Left renal pelvis (tissue), 4 donors: Measurements from ENCODE around the gene SLC22A14. TPM values are rescaled to one million over a fixed set of nuclear protein-coding genes. Genes with fewer than 3 reads are reported as not detected.
A peak's percentile ranks its signal among the peaks of the same experiment; 100 is the strongest.

Source experiments
- DNase-seq, 4 donors: peaks; one replicate each; pipeline ENCODE4 v3.0.0-alpha.2; 2013; ENCODE audit warnings: low read depth in 4 of 4, low spot score in 3 of 4
- polyA plus RNA-seq, 4 donors: library from polyadenylated mRNA; unstranded; fragments of 120-200 nt; gene quantifications; one replicate each; pipeline ENCODE4 v1.2.1, GENCODE V29; 2013; ENCODE audit not compliant: insufficient read length in 4 of 4

Gene SLC22A14
- polyA plus RNA-seq, 4 donors: 0.10 to 0.78 (median 0.44) TPM

DNA sequence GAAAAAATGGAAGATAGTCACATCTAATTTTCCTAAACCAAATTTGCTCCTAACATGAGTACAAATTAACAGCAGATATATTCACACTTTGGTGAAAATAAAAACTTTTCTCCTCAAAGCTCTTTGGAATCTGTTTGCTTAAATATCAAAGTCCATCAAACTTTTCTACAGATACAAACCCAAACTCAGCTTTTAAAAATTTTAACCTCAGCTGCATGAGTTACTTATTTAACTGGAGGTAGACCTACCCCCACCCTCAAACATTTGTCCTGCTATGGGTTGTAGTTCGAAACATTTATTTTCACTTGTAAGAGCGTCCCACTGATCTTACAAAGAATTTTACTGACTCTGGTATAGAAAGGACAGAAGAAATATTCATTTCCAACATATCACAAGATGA, 55.6 kb downstream of the SLC22A14 start:
- DNase-seq: no peak

DNA sequence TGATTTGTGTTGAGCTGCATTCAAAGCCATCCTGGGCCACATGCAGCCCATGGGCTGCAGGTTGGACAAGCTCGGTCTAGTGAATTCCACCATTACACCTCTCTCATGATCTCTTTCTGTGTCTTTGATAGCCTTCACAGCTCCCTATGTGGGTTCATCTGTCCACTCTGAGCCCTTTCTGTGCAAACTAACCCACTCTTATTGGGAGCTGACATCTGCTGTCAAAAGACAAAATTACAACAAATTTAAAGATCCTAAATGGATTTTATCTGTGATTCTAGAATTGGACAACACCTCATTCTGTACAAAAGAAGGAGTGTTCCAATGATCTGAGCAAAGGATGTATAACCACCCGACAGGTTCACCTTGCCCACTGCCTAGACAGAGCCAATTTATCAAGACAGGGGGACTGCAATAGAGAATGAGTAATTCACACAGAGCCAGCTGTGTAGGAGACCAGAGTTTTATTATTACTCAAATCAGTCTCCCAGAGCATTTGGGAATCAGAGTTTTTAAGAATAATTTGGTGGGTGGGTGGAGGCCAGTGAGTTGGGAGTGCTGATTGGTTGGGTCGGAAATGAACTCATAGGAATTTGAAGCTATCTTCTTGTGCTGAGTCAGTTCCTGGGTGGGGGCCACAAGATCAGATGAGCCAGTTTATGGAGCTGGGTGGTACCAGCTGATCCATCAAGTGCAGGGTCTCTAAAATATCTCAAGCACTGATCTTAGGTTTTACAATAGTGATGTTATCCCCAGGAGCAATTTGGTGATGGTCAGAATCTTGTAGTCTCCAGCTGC, 61.9 kb downstream of the SLC22A14 start:
- DNase-seq: no peak

DNA sequence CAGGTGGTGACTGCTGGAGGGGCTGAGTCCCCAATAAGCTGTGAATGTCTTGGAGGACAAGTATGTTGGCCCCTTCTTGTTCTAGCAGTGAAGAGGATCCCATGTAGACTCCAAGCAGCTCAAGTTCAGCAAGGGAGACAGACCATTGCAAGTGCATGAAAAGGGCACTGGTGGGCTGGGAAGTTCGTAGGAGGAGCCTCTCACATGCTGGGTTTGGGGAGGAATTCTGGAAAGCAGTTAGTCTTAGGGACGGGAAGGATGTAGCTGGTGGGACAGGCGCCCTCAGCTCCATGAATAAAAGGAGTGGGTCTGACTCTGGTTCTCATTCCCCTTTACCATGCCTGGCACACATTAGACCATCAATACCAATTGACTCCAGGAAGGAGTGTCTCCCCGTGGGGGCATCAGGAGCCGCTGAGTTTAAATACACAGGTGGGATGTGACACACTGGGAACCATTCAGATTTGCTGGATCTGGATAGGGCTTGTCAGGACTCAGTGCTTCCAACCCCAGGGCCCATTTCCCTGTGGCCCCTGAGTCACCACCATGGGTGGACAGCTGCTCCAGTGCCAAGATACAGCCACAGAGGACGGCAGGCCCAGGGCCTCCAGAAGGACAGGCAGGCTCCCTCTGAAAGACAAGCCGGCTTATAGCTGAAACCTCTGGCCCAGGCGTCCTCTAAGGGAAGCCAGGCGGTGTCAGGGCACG, 63.9 kb downstream of the SLC22A14 start:
- no peak for DNase-seq

DNA sequence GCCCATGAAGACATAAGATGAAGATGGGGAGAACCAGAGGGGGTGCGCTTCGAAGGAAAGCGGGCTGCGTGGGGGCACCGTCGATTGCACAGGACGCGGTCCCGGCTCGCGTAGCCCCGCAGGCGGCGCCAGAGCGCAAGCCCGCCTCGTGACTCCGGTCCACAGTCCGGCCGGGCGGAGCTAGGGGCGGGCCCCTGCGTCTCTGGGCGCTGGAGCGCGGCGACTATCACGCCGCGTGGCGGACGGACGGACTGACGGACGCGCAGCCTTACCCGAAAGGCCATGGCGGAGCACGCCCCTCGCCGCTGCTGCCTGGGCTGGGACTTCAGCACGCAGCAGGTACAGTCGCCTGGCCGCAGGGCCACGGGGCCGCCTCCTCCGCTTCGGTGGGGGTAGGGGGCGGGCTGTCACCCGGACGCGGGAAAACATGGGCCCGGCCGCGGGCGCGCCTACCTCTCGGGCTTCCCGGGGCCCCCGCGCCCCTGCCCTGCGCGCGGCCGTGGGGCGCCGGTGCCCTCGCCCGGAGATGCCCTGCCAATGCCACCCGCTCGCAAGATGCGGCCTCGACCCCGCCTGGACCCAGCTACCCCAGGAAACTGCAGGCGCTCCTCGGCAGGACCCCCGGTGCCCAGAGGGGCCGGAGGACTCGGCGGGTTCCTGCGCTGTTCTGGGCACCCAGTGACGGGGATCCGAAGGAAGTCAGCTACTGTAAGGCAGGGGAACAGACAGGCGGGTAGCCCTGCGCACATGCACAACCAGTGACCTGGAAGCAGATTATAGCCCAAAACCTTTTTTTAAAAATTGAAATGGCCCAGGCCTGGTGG, 64.7 kb downstream of the SLC22A14 start, which contains the start of gene XYLB:
TSS of gene XYLB (plus strand) at position 199 of the 824 bp plus-strand sequence. CDS start at position 283, 84 bp downstream.
- peak; percentile 62 to 67 (median 64) for DNase-seq

DNA sequence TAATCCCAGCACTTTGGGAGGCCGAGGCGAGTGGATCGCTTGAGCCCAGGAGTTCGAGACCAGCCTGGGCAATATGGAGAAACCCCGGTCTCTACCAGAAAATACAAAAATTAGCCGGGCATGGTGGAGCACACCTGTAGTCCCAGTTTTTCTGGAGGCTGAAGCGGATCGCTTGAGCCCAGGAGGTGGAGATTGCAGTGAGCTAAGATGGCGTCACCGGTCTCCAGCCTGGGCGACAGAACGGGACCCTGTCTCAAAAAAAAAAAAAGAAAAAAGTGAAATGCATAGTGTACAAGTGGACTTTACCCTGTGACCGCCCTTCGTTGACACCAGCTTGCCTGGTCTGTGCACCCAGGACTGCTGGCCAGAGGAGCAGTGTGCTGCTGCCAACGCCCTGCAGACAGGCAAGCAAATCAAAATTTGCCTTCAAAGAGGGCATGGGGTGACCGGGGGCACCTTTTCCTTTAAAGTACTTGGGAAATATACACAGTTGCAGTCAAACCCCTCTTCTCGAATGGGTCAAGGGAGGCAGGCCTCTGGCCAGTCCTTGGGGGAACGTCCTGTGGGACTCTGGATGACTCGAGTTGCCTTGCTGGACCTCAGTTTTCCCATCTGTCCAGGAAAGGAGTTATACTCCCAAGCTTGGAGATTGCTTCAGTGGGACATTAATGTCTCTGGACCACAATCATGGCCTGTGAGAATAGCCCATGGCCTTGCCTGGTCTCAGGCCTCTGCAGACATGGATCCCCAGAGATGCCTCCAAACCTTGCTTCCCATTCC, 65.5 kb downstream of the SLC22A14 start:
- DNase-seq: no peak

DNA sequence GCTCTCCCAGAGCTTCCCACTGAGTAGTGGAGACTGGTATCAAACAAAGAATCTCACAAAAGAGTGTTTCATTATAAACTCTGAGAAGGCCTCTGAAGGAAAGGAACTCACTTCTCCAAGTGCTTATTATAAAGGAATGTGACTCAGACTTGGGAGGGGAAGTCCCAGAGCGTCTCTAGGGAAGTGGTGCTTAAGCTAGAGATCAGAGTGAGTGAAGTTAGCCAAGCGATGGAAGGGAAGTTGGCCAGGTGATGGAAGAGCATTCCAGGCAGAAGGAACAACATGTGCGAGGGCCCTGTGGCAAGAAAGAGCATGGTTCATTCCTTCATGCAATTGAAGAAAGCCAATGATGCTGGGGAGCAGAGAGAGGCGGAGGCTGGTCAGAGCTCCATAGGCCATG, 66.8 kb downstream of the SLC22A14 start:
- no peak for DNase-seq

DNA sequence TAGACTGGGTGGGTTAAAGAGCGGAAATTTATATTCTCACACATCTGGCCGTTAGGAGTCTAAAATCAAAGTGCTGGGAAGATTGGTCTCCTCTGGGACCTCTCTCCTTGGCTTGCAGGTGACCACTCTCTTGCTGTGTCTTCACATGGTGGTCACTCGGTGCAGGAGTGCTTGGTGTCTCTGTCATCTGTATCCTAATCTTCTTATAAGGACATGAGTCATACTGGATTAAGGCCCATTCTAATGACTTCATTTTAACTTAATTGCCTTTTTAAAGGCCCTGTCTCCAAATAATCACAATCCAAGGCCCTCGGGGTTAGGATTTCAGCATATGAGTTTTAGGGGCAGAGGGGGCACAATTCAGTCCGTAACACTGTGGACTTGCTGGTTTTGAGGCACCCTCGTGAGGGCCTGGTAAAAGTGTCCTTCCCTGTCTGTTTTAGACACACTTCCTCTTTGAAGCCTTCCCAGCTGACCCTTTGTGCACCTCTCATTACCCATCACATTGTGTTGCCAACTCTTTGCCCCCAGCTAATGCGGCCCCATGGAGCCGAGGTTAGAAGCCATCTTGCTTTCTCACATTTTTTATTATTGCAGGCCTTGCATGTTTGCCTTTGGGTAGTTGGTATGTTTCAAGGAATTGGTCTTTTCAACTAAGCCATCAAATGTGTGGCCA, 67.7 kb downstream of the SLC22A14 start:
- no peak for DNase-seq

DNA sequence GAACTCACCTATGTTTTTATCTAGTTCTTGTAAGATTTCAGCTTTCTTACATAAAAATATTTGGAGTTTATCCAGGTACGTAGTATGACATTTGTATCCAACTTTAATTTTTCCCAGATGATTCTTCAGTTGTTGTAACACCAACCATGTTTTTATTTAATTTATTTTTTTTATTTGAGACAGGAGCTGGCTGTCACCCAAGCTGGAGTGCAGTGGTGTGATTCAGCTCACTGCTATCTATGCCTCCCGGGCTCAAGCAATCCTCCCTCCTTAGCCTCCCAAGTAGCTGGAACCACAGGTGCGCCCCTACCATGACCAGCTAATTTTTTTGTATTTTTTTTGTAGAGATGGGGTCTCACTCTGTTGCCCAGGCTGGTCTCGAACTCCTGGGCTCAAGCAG, 71.1 kb downstream of the SLC22A14 start:
- no peak for DNase-seq

DNA sequence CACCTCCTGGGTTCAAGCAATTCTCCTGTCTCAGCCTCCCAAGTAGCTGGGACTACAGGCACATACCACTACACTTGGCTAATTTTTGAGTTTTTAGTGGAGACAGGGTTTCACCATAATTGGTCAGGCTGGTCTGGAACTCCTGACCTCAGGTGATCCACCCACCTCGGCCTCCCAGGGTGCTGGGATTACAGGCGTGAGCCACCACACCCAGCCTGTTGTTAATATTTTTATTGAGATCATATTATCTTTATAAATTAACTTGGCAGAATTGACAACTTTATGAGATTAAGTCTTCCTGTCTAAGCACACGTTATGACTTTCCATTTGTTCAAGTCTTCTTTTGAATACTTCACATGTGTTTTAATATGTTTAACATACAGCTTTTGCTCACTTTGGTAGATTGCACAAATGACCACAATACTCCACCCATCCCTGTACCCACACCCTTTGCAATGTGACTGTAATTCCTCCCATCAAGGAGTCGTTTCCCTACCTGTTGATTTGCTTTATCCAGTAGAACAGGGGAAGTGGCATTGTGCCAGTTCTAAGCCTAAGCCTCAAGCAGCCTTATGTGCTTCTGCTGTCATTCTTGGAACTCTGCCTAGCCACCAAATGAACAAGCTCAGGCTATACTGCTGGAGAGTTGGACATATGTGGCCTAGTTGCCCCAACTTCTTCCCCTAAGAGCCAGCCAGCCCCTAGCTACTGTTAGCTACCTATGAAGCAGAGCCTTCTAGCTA, 72.7 kb downstream of the SLC22A14 start:
- no peak for DNase-seq

DNA sequence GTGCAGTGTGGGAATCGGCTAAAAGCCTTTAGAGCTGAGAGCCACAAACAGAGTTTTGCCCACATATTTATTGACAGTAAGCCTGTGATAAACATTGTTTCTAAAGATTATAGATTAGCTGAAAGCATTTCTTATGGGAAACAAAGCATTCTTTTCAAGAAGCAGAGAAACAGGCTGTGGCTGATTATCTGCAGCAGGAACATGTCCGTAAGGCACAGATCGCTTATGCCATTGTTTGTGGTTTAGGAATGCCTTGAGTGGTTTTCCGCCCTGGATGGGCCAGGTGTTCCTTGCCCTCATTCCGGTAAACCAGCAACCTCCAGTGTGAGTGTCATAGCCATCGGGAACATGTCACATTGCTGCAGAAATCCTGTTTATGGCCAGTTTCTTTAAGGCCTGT, 76.9 kb downstream of the SLC22A14 start:
- no peak for DNase-seq

DNA sequence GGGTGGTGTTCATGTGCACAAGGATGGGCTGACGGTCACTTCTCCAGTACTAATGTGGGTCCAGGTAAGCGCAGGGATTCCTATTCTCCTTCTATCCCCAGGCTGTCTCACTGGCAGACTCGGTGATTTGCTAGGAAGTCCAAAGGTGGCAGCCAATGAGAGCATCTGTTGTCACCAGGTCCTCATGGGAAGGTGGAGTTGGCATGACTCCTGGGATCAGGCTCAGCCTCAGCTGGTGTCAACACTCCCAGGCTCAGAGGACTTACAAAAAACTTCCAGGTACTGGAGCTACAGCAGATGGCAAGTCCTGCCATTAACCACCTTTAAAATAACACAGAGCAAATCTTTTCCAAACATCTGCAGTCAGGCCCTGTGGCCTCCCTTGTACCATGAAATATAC, 78.3 kb downstream of the SLC22A14 start:
- no peak for DNase-seq

DNA sequence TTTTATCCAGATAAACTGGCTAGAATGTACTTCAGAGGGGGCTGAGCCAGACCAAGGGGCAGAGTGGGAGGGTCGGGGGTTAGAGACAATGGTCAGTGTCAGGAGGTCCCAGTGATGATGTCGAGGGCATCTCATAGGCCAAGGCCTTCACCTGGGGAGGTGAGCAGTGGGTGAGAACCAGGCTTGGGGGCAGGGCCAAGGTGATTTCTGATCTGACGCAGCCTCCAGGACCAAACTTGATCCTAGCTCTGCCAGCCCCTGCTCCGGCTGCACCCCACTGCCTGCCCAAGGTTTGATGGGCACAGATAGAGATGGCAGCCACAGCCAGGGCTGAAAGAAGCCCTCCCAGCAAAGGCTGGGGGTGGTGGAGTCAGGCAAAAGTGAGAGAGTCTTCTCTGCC, 79.4 kb downstream of the SLC22A14 start:
- no peak for DNase-seq

DNA sequence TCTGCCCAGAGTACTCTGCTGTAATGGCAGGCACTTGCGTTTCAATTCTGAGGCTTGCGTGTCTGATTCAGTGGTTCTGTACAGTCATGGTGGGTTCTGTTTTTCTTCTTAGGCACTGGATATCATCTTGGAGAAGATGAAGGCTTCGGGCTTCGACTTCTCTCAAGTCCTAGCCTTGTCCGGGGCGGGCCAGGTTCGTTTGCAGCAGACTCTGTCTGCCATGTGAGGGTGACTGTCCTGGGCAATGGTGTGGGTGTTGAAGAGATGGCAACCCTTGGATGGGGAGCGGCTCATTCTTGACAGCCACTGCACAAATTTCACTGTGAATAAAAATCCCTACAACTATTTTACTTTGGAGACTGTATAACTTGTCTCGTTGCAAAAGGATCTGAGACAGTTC, 80.7 kb downstream of the SLC22A14 start:
- DNase-seq: no peak

DNA sequence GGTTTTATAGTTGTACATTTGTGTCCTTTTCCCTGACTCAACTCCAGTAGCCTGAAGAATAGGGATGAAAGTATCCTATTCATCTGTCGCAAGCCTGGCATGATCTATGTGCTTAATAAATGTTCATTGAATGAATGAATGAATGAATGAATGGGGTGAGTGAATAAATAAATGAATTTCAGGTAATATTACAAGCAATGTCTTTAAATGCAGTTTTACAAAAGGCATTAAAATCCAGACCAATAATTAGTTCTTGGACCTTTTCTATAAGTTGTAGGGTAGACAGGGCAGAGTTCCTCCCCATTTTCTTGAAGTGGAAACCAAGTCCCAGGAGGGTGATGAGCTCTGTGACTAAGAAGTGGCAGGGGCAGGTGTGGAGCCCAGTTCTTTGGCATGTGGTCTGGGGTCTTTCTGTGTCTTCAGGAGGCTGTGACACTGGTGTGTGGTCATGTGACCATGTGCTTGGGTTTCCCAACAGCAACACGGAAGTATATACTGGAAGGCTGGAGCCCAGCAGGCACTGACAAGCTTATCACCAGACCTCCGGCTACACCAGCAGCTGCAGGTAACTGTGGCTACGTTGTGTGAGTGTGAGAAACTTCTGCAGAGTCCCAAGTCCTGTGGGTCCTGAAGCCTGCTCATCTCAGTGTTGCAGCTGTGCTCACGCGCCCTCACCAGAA, 82.8 kb downstream of the SLC22A14 start:
- DNase-seq: no peak

DNA sequence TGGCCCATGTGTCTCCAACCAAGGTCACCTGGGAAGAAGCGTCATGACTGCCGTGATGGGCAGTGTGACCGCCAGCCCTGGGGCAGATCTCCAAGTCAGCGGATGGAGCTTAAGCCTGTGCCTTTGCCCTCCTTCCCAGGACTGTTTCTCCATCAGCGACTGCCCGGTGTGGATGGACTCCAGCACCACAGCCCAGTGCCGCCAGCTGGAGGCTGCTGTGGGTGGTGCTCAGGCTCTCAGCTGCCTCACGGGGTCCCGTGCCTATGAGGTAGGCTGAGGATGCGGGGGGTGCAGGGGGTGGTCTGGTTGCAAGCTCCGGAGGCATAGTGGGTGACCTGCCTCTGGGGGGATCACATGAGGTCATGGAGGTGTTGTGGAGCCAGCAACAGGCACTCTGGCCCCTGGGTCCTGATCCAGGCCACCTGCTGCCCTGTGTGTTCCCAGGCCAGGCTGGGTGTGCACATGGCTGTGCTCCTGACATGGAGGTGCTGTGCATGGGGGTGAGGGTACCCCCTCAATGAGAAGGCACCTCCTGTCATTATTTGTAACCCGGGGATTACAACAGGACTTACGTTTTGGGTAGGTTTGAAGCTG, 83.5 kb downstream of the SLC22A14 start:
- no peak for DNase-seq

DNA sequence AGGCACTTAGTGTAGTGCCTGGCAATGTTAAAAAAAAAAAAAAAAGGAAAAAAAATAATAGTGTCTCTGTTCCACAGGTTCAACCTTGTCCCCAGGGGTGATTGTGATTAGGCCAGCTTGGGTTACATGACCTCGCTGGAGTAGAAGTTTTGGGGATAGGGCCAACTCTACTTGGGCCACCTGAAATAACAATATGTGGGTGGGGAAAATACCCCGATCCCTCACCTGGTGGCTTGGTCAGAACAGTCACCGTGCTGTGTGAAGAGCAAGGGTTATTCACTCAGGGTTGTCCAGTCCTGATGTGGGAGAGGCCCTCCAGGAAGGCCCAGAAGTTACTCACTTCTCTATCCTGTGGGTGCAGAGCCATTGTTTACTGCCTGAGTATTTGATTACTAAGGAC, 84.0 kb downstream of the SLC22A14 start:
- no peak for DNase-seq

DNA sequence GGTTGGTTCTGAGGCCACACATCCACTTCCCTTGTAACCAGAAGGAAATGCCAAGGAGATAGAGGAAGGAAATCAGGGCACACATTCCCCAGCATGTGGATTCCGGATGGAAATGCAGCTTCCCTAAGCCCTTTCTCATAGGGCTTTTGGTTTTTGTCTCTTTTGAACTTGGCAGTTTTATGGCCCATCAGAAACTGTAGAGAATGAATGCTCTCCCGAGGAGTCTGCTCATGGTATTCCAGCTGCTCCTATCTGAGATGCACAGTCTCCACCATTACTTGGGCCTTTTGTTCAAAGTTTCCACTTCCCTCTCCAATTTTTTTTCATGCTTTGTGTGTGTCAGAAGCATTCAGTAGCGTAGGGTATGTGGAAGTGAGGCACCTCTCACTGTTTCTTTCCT, 85.7 kb downstream of the SLC22A14 start:
- DNase-seq: no peak
